Adipose tissue (tissue), 3 donors: Measurements from ENCODE around the gene LRRC8A. TPM values are rescaled to one million over a fixed set of nuclear protein-coding genes. Genes with fewer than 3 reads are reported as not detected.

Experiments
- H3K27ac ChIP-seq: one replicate; pipeline ENCODE4 v1.5.1; 2013; ENCODE audit warnings: low read depth, low read length
- WGBS, 3 donors: extraction: QIAGEN DNeasy Blood & Tissue Kit; methylation state at CpG; one replicate each; pipeline ENCODE4 v1.1.7; 2013; 5-methylcytosine and 5-hydroxymethylcytosine counted together
- polyA plus RNA-seq, 3 donors: library from polyadenylated mRNA; stranded (reverse); fragments of 200-250 nt; gene quantifications; one replicate each; pipeline ENCODE4 v1.2.3, GENCODE V29; 2013
- donor health status: healthy with polysubstance abuse.
- donor health status: Bipolar disorder and iron deficiency.
- donor health status: healthy.

Gene LRRC8A
- polyA plus RNA-seq, 3 donors, result 15.3 to 31.3 (median 21.6) TPM

GRCh38 chr9:128913995-128914772, 32.3 kb downstream of the LRRC8A start:
- no peak overlapping the region for H3K27ac ChIP-seq
- 68 to 80% (median 73%) methylated on average over 22 to 23 of the region's 23 CpGs for WGBS, 3 donors

- 53 to 72% (median 58%) methylated on average over 17 to 18 of the region's 18 CpGs for WGBS, 3 donors
These were observed 34.3 kb downstream of the LRRC8A start for GRCh38 chr9:128916204-128916603.

GRCh38 chr9:128916745-128917144, 34.8 kb downstream of the LRRC8A start:
- no peak overlapping the region for H3K27ac ChIP-seq
- WGBS, 3 donors, result 73 to 80% (median 80%) methylated on average over 11 of the region's 11 CpGs

More at GRCh38 chr9:128916204-128916603, 34.3 kb downstream of the LRRC8A start:
- no peak overlapping the region for H3K27ac ChIP-seq

- 41 to 66% (median 61%) methylated on average over 26 of the region's 26 CpGs for WGBS, 3 donors
- H3K27ac ChIP-seq, result no peak overlapping the region
These were observed 35.4 kb downstream of the LRRC8A start for GRCh38 chr9:128917151-128917849.

GRCh38 chr9:128918921-128919320, 37.0 kb downstream of the LRRC8A start:
- WGBS, 3 donors, result 26 to 60% (median 36%) methylated on average over 2 of the region's 2 CpGs
- no peak overlapping the region for H3K27ac ChIP-seq

- 59 to 76% (median 73%) methylated on average over 14 of the region's 14 CpGs for WGBS, 3 donors
These were observed 37.6 kb downstream of the LRRC8A start for GRCh38 chr9:128919402-128920089.

GRCh38 chr9:128920381-128921058, 38.6 kb downstream of the LRRC8A start, which contains the start of gene PHYHD1:
PHYHD1 (plus strand) TSS chr9:128920982; CDS start chr9:128922324, 1,342 bp downstream.
- 40 to 57% (median 51%) methylated on average over 13 of the region's 13 CpGs for WGBS, 3 donors
- no peak within 1 kb of the TSS for H3K27ac ChIP-seq

More at GRCh38 chr9:128919402-128920089, 37.6 kb downstream of the LRRC8A start:
- H3K27ac ChIP-seq, result no peak overlapping the region

- peak overlapping the region; percentile 57 for H3K27ac ChIP-seq
- WGBS, 3 donors, result 8 to 22% (median 15%) methylated on average over 31 to 32 of the region's 32 CpGs
These were observed 40.2 kb downstream of the LRRC8A start for GRCh38 chr9:128921881-128922763.

- WGBS, 3 donors, result 87 to 89% (median 87%) methylated on average over 6 of the region's 6 CpGs
- H3K27ac ChIP-seq, result no peak overlapping the region
These were observed 41.6 kb downstream of the LRRC8A start for GRCh38 chr9:128923493-128923883.

GRCh38 chr9:128927731-128928411, 45.9 kb downstream of the LRRC8A start:
- 18 to 35% (median 32%) methylated on average over 10 of the region's 10 CpGs for WGBS, 3 donors

GRCh38 chr9:128928624-128929023, 46.7 kb downstream of the LRRC8A start:
- H3K27ac ChIP-seq, result no peak overlapping the region
- WGBS, 3 donors, result 84 to 86% (median 85%) methylated on average over 2 of the region's 2 CpGs

More at GRCh38 chr9:128927731-128928411, 45.9 kb downstream of the LRRC8A start:
- H3K27ac ChIP-seq, result no peak overlapping the region

GRCh38 chr9:128929560-128929959, 47.6 kb downstream of the LRRC8A start:
- 80 to 91% (median 89%) methylated on average over 4 of the region's 4 CpGs for WGBS, 3 donors

GRCh38 chr9:128933731-128934130, 51.8 kb downstream of the LRRC8A start:
- 86 to 92% (median 87%) methylated on average over 5 of the region's 5 CpGs for WGBS, 3 donors
- no peak overlapping the region for H3K27ac ChIP-seq

More at GRCh38 chr9:128929560-128929959, 47.6 kb downstream of the LRRC8A start:
- H3K27ac ChIP-seq, result no peak overlapping the region

GRCh38 chr9:128936171-128936865, 54.4 kb downstream of the LRRC8A start:
- 83 to 88% (median 87%) methylated on average over 11 of the region's 11 CpGs for WGBS, 3 donors
- H3K27ac ChIP-seq, result no peak overlapping the region

GRCh38 chr9:128937310-128938165, 55.6 kb downstream of the LRRC8A start:
- no peak overlapping the region for H3K27ac ChIP-seq
- WGBS, 3 donors, result 93 to 97% (median 95%) methylated on average over 8 to 9 of the region's 9 CpGs
